Activated T-helper 2 cell treated with anti-CD3 and anti-CD28 coated beads, Interferon-gamma antibody, Interleukin-2, Interleukin-4, amounts not matched to agents 10 μg/mL and 5 μg/mL and 100 μg/mL, durations not matched to agents 14 hours and 24 hours and 36 hours (primary cell): Measurements from ENCODE around the gene FOXP1. TPM values are rescaled to one million over a fixed set of nuclear protein-coding genes. Genes with fewer than 3 reads are reported as not detected.
A peak's percentile ranks its signal among the peaks of the same experiment; 100 is the strongest.

ENCODE experiments used
- DNase-seq: peaks from one replicate; pipeline ENCODE4 v3.0.0; 2021; ENCODE audit warnings: low spot score
- H3K27ac Mint-ChIP-seq: one replicate; pipeline ENCODE4 v1.8.0; 2021; ENCODE audit warnings: mixed read lengths
- H3K27me3 Mint-ChIP-seq: one replicate; pipeline ENCODE4 v1.8.0; 2021; ENCODE audit warnings: low read depth, mixed read lengths
- H3K36me3 Mint-ChIP-seq: one replicate; pipeline ENCODE4 v1.8.0; 2021; ENCODE audit warnings: low read depth, mixed read lengths
- H3K4me1 Mint-ChIP-seq: one replicate; pipeline ENCODE4 v1.8.0; 2021; ENCODE audit warnings: low read depth, mixed read lengths
- H3K4me3 Mint-ChIP-seq: one replicate; pipeline ENCODE4 v1.8.0; 2021; ENCODE audit warnings: low read depth, mild to moderate bottlenecking, moderate library complexity, mixed read lengths
- H3K9me3 Mint-ChIP-seq: one replicate; pipeline ENCODE4 v1.8.0; 2021; ENCODE audit warnings: mixed read lengths
- intact Hi-C: fragments of 100-400 bp; cut with micrococcal nuclease; formaldehyde crosslinking; loops from one replicate; pipeline ENCODE4 v1.15.1; 2023
- total RNA-seq: library from RNA; stranded (reverse); gene quantifications from 2 replicates; pipeline ENCODE4 v1.2.3, GENCODE V29; 2022

Gene FOXP1
- total RNA-seq, 1 donor from 2014 or later, result 132 TPM

- H3K27ac Mint-ChIP-seq, result peak overlapping the region; percentile 74
- H3K9me3 Mint-ChIP-seq, result no peaks in the 10 kb centered on the region
- peaks cover 72% of the 10 kb centered on the region for H3K36me3 Mint-ChIP-seq
- peak overlapping the region; percentile 38 for H3K4me3 Mint-ChIP-seq
- intact Hi-C loops, result loop anchor here (1.0 kb wide), 2 partner anchors 11 to 13 kb away; no protein-coding TSS in a partner anchor
- no peaks in the 10 kb centered on the region for H3K27me3 Mint-ChIP-seq
- no peak for DNase-seq
- H3K4me1 Mint-ChIP-seq, result peaks cover 84% of the 10 kb centered on the region
Observed at GRCh38 chr3:71099997-71100719, 483.4 kb downstream of the FOXP1 start.

DNA sequence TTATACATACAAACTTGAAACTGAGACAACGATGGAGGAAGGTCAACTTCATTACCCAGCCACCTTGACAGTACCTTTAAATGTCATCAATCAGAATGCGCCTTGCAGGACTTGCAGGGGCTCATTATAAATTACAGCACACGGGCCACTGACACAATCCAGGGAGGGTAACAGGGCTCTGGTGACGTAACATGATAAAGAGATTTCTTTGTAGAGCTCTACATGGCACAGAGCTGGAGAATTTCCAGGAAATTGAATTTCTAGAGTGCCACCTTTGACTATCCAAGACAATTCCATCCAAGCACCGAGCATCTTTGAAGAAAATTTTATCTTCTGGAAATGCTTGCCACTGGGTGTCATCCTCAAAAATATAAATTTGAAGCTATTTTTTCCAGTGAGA is 486.0 kb downstream of the FOXP1 start:
- peaks cover 73% of the 10 kb centered on the region for H3K4me1 Mint-ChIP-seq
- H3K27ac Mint-ChIP-seq, result no peak overlapping the region
- no peaks in the 10 kb centered on the region for H3K9me3 Mint-ChIP-seq
- peaks cover 72% of the 10 kb centered on the region for H3K36me3 Mint-ChIP-seq
- intact Hi-C loops, result no loop called here
- DNase-seq, result no peak
- H3K27me3 Mint-ChIP-seq, result no peaks in the 10 kb centered on the region
- H3K4me3 Mint-ChIP-seq, result no peak overlapping the region

- Mint-ChIP-seq H3K9me3 (no peaks in the 10 kb centered on the region), H3K4me3 (no peak overlapping the region), H3K27me3 (no peaks in the 10 kb centered on the region), H3K4me1 (peaks cover 62% of the 10 kb centered on the region), H3K27ac (no peak overlapping the region), H3K36me3 (peaks cover 64% of the 10 kb centered on the region)
- intact Hi-C loops, result loop anchor here (1.0 kb wide), 1 partner anchor 8 kb away; no protein-coding TSS in a partner anchor
- DNase-seq, result no peak
Observed at GRCh38 chr3:71095511-71096291, 487.8 kb downstream of the FOXP1 start.

GRCh38 chr3:71094658-71095209 is 488.8 kb downstream of the FOXP1 start:
- peaks cover 59% of the 10 kb centered on the region for H3K4me1 Mint-ChIP-seq

GRCh38 chr3:71092665-71093064 is 490.9 kb downstream of the FOXP1 start:
- DNase-seq, result no peak
- no peak overlapping the region for H3K4me3 Mint-ChIP-seq
- intact Hi-C loops, result no loop called here
- no peaks in the 10 kb centered on the region for H3K27me3 Mint-ChIP-seq
- H3K36me3 Mint-ChIP-seq, result peaks cover 74% of the 10 kb centered on the region
- no peak overlapping the region for H3K27ac Mint-ChIP-seq
- no peaks in the 10 kb centered on the region for H3K9me3 Mint-ChIP-seq
- H3K4me1 Mint-ChIP-seq, result peaks cover 68% of the 10 kb centered on the region

More at GRCh38 chr3:71094658-71095209, 488.8 kb downstream of the FOXP1 start:
- intact Hi-C loops, result no loop called here
- DNase-seq, result no peak
- Mint-ChIP-seq H3K9me3 (no peaks in the 10 kb centered on the region), H3K4me3 (no peak overlapping the region), H3K36me3 (peaks cover 65% of the 10 kb centered on the region), H3K27ac (no peak overlapping the region), H3K27me3 (no peaks in the 10 kb centered on the region)

GRCh38 chr3:71090207-71090606 is 493.3 kb downstream of the FOXP1 start:
- H3K4me1 Mint-ChIP-seq, result peaks cover 62% of the 10 kb centered on the region
- H3K27ac Mint-ChIP-seq, result no peak overlapping the region
- intact Hi-C loops, result no loop called here
- no peaks in the 10 kb centered on the region for H3K27me3 Mint-ChIP-seq
- no peaks in the 10 kb centered on the region for H3K9me3 Mint-ChIP-seq
- DNase-seq, result no peak
- peaks cover 64% of the 10 kb centered on the region for H3K36me3 Mint-ChIP-seq
- H3K4me3 Mint-ChIP-seq, result no peak overlapping the region

DNA sequence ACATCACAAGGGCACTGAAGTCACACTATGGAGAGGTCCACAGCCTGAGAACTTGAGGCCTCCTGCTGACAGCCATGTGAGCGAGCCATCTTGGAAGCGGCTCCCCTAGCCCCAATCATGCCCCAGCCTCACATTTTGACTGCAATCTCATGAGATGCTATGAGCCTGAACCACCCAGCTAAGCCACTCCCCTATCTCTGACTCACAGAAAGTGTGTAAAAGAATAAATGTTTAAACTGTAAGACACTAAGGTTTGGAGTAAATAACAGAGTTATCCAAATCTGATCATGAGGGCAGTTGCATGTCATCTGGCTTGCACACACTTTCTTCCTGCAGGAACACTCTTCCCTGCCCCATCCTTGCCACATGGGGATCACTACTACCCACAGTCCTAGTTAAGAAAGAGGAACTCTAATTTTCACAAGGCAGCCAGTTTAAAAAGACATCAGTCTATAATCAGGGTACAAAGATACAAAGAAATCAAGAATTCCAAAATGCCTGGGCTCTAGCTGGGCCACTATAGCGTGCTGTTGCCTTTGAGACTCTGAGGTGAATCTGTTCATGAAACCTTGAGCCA is 494.2 kb downstream of the FOXP1 start:
- intact Hi-C loops, result loop anchor here (5.0 kb wide), 1 partner anchor 353 kb away; no protein-coding TSS in a partner anchor
- peaks cover 59% of the 10 kb centered on the region for H3K36me3 Mint-ChIP-seq
- peaks cover 63% of the 10 kb centered on the region for H3K4me1 Mint-ChIP-seq
- no peaks in the 10 kb centered on the region for H3K27me3 Mint-ChIP-seq
- H3K4me3 Mint-ChIP-seq, result no peak overlapping the region
- DNase-seq, result no peak
- H3K27ac Mint-ChIP-seq, result peak overlapping the region; percentile 44
- no peaks in the 10 kb centered on the region for H3K9me3 Mint-ChIP-seq

DNA sequence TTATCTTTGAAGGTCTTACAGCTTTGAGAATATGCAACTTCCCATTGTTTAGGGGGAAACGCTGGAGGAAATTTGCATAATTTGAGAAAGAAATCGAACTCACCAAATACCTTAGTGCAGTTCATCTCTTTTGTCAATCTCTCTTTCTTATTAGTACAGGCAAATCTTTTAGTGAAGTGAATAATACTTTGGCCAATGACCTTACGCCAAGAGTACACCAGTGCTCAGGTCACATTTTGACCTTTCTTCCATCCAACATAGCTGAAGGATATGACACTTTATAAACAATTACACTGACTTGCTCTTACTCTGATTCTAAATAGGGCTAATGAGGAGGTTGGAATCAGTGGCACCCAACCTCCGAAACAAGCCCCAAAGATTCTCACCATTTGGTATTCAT is 494.8 kb downstream of the FOXP1 start:
- no peak for DNase-seq
- H3K27ac Mint-ChIP-seq, result peak overlapping the region; percentile 72
- intact Hi-C loops, result loop anchor here (5.0 kb wide), 1 partner anchor 354 kb away; no protein-coding TSS in a partner anchor
- peaks cover 67% of the 10 kb centered on the region for H3K4me1 Mint-ChIP-seq
- H3K27me3 Mint-ChIP-seq, result no peaks in the 10 kb centered on the region
- peaks cover 61% of the 10 kb centered on the region for H3K36me3 Mint-ChIP-seq
- no peaks in the 10 kb centered on the region for H3K9me3 Mint-ChIP-seq
- no peak overlapping the region for H3K4me3 Mint-ChIP-seq

GRCh38 chr3:71088019-71088708 is 495.4 kb downstream of the FOXP1 start:
- Mint-ChIP-seq H3K9me3 (no peaks in the 10 kb centered on the region), H3K36me3 (peaks cover 63% of the 10 kb centered on the region), H3K4me3 (no peak overlapping the region), H3K27ac (peak overlapping the region; percentile 72), H3K4me1 (peaks cover 73% of the 10 kb centered on the region), H3K27me3 (no peaks in the 10 kb centered on the region)
- DNase-seq, result no peak
- intact Hi-C loops, result loop anchor here (5.0 kb wide), 1 partner anchor 354 kb away; no protein-coding TSS in a partner anchor

- Mint-ChIP-seq H3K27me3 (no peaks in the 10 kb centered on the region), H3K27ac (peak overlapping the region; percentile 80), H3K36me3 (peaks cover 62% of the 10 kb centered on the region), H3K9me3 (no peaks in the 10 kb centered on the region), H3K4me1 (peaks cover 74% of the 10 kb centered on the region), H3K4me3 (peak overlapping the region; percentile 4)
- intact Hi-C loops, result loop anchor here (1.0 to 5.0 kb wide), 14 partner anchors 9 to 355 kb away; no protein-coding TSS in a partner anchor
- peak; percentile 31 for DNase-seq
Observed at GRCh38 chr3:71087143-71088018, 496.1 kb downstream of the FOXP1 start.

- no peak for DNase-seq
- intact Hi-C loops, result loop anchor here (1.0 to 5.0 kb wide), 14 partner anchors 10 to 356 kb away; no protein-coding TSS in a partner anchor
- Mint-ChIP-seq H3K36me3 (peaks cover 60% of the 10 kb centered on the region), H3K27me3 (no peaks in the 10 kb centered on the region), H3K4me3 (peak overlapping the region; percentile 4), H3K27ac (peak overlapping the region; percentile 80), H3K9me3 (no peaks in the 10 kb centered on the region), H3K4me1 (peaks cover 71% of the 10 kb centered on the region)
Observed at GRCh38 chr3:71086777-71087142, 496.8 kb downstream of the FOXP1 start.
